ENCODE measurements around the gene ITGB1BP2. TPM values are rescaled to one million over a fixed set of nuclear protein-coding genes. Genes with fewer than 3 reads are reported as not detected.
"Not testable (repeated sequence)": the region's sequence is repeated elsewhere in the genome, so short reads cannot be mapped to it uniquely, and the experiment has no call there.

Gene ITGB1BP2
- total and polyA plus RNA-seq, 8 donors = 0.13 to 2.0 (median 0.40) TPM

DNA sequence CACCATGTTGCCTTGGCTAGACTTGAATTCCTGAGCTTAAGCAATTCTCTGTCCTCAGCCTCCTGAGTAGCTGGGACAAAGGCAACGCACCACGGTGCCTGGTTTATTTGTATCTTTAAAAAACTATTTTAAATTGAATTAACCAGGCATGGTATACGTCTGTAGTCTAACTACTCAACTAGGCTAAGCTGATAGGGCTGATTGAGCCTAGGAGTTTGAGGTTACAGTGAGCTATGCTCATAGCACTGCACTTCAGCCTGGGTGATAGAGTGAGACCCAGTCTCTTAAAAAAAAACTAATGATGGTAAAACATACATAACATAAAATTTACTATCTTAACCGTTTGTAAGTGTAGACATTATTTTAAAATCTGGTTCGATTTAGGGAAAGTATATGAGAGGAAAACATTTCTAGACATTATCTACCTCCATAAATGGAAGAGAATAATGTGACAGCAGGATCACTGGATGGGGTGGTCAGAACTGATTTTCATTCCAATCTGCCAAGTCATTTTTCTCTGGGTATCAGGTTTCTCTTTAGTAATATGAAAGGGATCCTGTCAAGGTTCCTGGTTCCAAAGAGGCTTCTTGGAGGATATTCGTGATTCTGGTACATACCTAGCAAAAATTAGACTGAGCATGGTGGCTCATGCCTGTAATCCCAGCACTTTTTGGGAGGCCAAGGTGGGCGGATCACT, 8.7 kb upstream of the ITGB1BP2 start:
- Histone ChIP-seq H3K27ac (no peak overlapping the region), H3K4me3 (no peak overlapping the region), H3K36me3 (peaks cover 0 to 52% (median 0%) of the 10 kb centered on the region in 3 donors), H3K9me3 (no peaks in the 10 kb centered on the region), H3K4me1 (no peaks in the 10 kb centered on the region), H3K27me3 (no peaks in the 10 kb centered on the region)
- DNase-seq (no peak), FAIRE-seq (no peak), ATAC-seq (no peak)
- intact Hi-C loops (cut with DNase I) = loop anchor here in 1 of 3 donors (10.0 kb wide), 1 partner anchor 62 kb away; no protein-coding TSS in a partner anchor
- TF ChIP-seq, protein P1, sequence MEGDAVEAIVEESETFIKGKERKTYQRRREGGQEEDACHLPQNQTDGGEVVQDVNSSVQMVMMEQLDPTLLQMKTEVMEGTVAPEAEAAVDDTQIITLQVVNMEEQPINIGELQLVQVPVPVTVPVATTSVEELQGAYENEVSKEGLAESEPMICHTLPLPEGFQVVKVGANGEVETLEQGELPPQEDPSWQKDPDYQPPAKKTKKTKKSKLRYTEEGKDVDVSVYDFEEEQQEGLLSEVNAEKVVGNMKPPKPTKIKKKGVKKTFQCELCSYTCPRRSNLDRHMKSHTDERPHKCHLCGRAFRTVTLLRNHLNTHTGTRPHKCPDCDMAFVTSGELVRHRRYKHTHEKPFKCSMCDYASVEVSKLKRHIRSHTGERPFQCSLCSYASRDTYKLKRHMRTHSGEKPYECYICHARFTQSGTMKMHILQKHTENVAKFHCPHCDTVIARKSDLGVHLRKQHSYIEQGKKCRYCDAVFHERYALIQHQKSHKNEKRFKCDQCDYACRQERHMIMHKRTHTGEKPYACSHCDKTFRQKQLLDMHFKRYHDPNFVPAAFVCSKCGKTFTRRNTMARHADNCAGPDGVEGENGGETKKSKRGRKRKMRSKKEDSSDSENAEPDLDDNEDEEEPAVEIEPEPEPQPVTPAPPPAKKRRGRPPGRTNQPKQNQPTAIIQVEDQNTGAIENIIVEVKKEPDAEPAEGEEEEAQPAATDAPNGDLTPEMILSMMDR (IDR thresholded peaks at IDR 0.05) = no peak
- WGBS, 2 donors = 71 to 89% methylated on average over 7 of the region's 7 CpGs

DNA sequence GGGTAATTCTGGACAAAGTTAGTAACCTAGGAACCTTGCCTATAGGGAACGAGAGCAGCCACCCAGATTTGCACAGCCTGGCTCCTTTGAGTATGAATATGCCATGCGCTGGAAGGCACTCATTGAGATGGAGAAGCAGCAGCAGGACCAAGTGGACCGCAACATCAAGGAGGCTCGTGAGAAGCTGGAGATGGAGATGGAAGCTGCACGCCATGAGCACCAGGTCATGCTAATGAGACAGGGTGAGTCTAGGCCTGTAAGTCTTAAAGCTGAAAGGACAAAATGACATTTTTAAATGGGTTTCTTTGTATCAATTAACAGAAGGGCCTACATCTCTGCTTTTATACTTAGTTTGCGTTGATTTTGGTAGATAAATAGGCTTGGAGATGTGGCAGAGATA, 4.7 kb upstream of the ITGB1BP2 start:
- TF ChIP-seq, protein P1 (IDR thresholded peaks at IDR 0.05) = no peak
- Histone ChIP-seq H3K36me3 (peaks cover 0 to 72% (median 0%) of the 10 kb centered on the region in 3 donors), H3K4me3 (no peak overlapping the region), H3K27ac (no peak overlapping the region), H3K4me1 (no peaks in the 10 kb centered on the region), H3K9me3 (no peaks in the 10 kb centered on the region), H3K27me3 (peaks cover 0 to 5% (median 0%) of the 10 kb centered on the region in 4 donors)
- FAIRE-seq (no peak), DNase-seq (no peak), ATAC-seq (no peak)
- 79 to 96% methylated on average over 6 of the region's 6 CpGs for WGBS, 2 donors
- intact Hi-C loops (cut with DNase I) = loop anchor here in 1 of 3 donors (10.0 kb wide), 1 partner anchor 58 kb away; no protein-coding TSS in a partner anchor

DNA sequence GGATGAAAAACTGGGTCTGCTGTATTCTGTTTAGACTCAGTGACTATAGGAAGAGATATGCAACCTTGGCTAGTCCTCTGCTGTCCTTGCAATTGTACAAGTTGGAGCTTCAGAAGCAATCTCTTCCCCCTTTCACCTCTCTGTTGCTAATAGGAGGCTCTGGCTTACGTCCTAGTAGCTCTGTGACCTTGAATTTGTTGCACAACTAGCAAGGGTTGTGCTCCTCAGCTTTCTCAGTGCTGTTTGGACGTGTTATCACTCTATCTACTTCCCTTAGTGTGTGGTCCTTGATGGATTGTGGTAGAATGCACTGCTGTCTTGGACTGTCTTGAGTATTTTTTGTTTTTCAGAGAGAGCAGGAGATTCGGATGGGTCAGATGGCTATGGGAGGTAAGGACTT, 3.4 kb upstream of the ITGB1BP2 start:
- WGBS, 2 donors = 29 to 47% methylated on average over 3 of the region's 3 CpGs
- no peak for FAIRE-seq
- Histone ChIP-seq H3K36me3 (peaks cover 0 to 63% (median 0%) of the 10 kb centered on the region in 3 donors), H3K27me3 (peaks cover 0 to 5% (median 0%) of the 10 kb centered on the region in 4 donors), H3K9me3 (no peaks in the 10 kb centered on the region), H3K27ac (no peak overlapping the region), H3K4me1 (no peaks in the 10 kb centered on the region), H3K4me3 (no peak overlapping the region)
- TF ChIP-seq, protein P1 (IDR thresholded peaks at IDR 0.05) = no peak
- DNase-seq = no peak
- ATAC-seq = peak in 1 of 4 donors; percentile 49
- intact Hi-C loops (cut with DNase I) = loop anchor here in 1 of 3 donors (10.0 kb wide), 1 partner anchor 57 kb away; no protein-coding TSS in a partner anchor

DNA sequence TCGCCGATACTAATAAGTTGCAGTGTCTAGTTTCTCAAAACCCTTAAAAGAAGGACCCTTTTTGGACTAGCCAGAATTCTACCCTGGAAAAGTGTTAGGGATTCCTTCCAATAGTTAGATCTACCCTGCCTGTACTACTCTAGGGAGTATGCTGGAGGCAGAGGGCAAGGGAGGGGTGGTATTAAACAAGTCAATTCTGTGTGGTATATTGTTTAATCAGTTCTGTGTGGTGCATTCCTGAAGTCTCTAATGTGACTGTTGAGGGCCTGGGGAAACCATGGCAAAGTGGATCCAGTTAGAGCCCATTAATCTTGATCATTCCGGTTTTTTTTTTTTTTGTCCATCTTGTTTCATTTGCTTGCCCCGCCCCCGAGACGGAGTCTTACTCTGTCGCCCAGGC, 1.5 kb upstream of the ITGB1BP2 start:
- H3K27me3 ChIP-seq; ATAC-seq; H3K4me3 ChIP-seq; H3K9me3 ChIP-seq; H3K4me1 ChIP-seq; H3K27ac ChIP-seq; FAIRE-seq; intact Hi-C loops (cut with DNase I); DNase-seq: not testable (repeated sequence)
- H3K36me3 ChIP-seq = peaks cover 0 to 44% (median 0%) of the 10 kb centered on the region in 3 donors
- WGBS, 2 donors = 77 to 88% methylated on average over 7 of the region's 7 CpGs

DNA sequence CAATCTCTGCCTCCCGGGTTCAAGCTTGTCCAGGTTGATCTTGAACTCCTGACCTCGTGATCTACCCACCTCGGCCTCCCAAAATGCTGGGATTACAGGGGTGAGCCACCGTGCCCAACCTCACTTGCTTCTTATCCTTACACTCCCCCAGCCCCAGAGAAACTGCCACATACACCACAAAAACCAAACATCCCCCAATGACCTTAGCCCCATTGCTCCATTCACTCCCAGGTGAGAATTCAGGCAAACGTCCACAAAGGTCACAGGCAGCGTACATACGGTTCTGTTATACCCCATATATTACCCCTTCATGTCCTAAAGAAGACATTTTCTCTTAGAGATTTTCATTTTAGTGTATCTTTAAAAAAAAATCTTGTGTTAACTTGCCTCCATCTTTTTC, 1.1 kb upstream of the ITGB1BP2 start:
- WGBS, 2 donors = 70 to 87% methylated on average over 7 of the region's 7 CpGs
- H3K36me3 ChIP-seq = peaks cover 0 to 43% (median 0%) of the 10 kb centered on the region in 3 donors

More for the DNA sequence above, 1.1 kb upstream of the ITGB1BP2 start:
- DNase-seq; H3K27ac ChIP-seq; H3K4me1 ChIP-seq; H3K9me3 ChIP-seq; ATAC-seq; intact Hi-C loops (cut with DNase I); H3K27me3 ChIP-seq; H3K4me3 ChIP-seq: not testable (repeated sequence)
- FAIRE-seq = peak; percentile 5

Data from pancreas (tissue), 10 donors.